Measurements from ENCODE around the gene SF3B2. TPM values are rescaled to one million over a fixed set of nuclear protein-coding genes. Genes with fewer than 3 reads are reported as not detected.
"Not testable (repeated sequence)": the region's sequence is repeated elsewhere in the genome, so short reads cannot be mapped to it uniquely, and the experiment has no call there.

The SF3B2 gene
- total RNA-seq, 1 donor from 2014 or later, result 216 TPM

- no peak for DNase-seq (ENCODE audit: low spot score, unreplicated experiment)
- H3K27me3 Mint-ChIP-seq, result no peaks in the 10 kb centered on the region
- no peaks in the 10 kb centered on the region for H3K9me3 Mint-ChIP-seq (ENCODE audit: low read depth)
- no peak overlapping the region for H3K4me3 Mint-ChIP-seq (ENCODE audit: low read depth)
- peaks cover 10% of the 10 kb centered on the region for H3K36me3 Mint-ChIP-seq (ENCODE audit: insufficient read depth)
- peaks cover 12% of the 10 kb centered on the region for H3K4me1 Mint-ChIP-seq (ENCODE audit: low read depth)
- H3K27ac Mint-ChIP-seq, result no peak overlapping the region
- no peak for TF ChIP-seq CTCF (IDR thresholded peaks at IDR 0.05; ENCODE audit: unreplicated experiment)
Measured at GRCh38 chr11:66077927-66078326, 25.8 kb downstream of the SF3B2 start.

- H3K27me3 Mint-ChIP-seq; H3K4me3 Mint-ChIP-seq (ENCODE audit: low read depth); H3K9me3 Mint-ChIP-seq (ENCODE audit: low read depth); DNase-seq (ENCODE audit: low spot score, unreplicated experiment); H3K27ac Mint-ChIP-seq; H3K36me3 Mint-ChIP-seq (ENCODE audit: insufficient read depth): not testable (repeated sequence)
- H3K4me1 Mint-ChIP-seq (ENCODE audit: low read depth), result peaks cover 23% of the 10 kb centered on the region
Measured at GRCh38 chr11:66078949-66079348, 26.8 kb downstream of the SF3B2 start.

GRCh38 chr11:66080055-66080817 is 28.1 kb downstream of the SF3B2 start:
- H3K4me3 Mint-ChIP-seq (ENCODE audit: low read depth), result no peak overlapping the region
- H3K4me1 Mint-ChIP-seq (ENCODE audit: low read depth), result peaks cover 28% of the 10 kb centered on the region
- H3K27ac Mint-ChIP-seq, result no peak overlapping the region
- no peak for TF ChIP-seq CTCF (IDR thresholded peaks at IDR 0.05; ENCODE audit: unreplicated experiment)
- DNase-seq (ENCODE audit: low spot score, unreplicated experiment), result no peak
- no peaks in the 10 kb centered on the region for H3K9me3 Mint-ChIP-seq (ENCODE audit: low read depth)
- no peaks in the 10 kb centered on the region for H3K27me3 Mint-ChIP-seq
- peaks cover 5% of the 10 kb centered on the region for H3K36me3 Mint-ChIP-seq (ENCODE audit: insufficient read depth)

GRCh38 chr11:66081505-66081904 is 29.3 kb downstream of the SF3B2 start:
- no peak overlapping the region for H3K4me3 Mint-ChIP-seq (ENCODE audit: low read depth)
- peaks cover 28% of the 10 kb centered on the region for H3K4me1 Mint-ChIP-seq (ENCODE audit: low read depth)

GRCh38 chr11:66082946-66083698 is 31.0 kb downstream of the SF3B2 start:
- Mint-ChIP-seq H3K9me3 (ENCODE audit: low read depth) (no peaks in the 10 kb centered on the region), H3K4me3 (ENCODE audit: low read depth) (no peak overlapping the region), H3K27me3 (no peaks in the 10 kb centered on the region), H3K27ac (peak overlapping the region; percentile 3), H3K4me1 (ENCODE audit: low read depth) (peaks cover 32% of the 10 kb centered on the region), H3K36me3 (ENCODE audit: insufficient read depth) (peaks cover 1% of the 10 kb centered on the region)
- no peak for TF ChIP-seq CTCF (IDR thresholded peaks at IDR 0.05; ENCODE audit: unreplicated experiment)
- no peak for DNase-seq (ENCODE audit: low spot score, unreplicated experiment)

More at GRCh38 chr11:66081505-66081904, 29.3 kb downstream of the SF3B2 start:
- no peaks in the 10 kb centered on the region for H3K27me3 Mint-ChIP-seq
- H3K27ac Mint-ChIP-seq, result no peak overlapping the region
- H3K36me3 Mint-ChIP-seq (ENCODE audit: insufficient read depth), result peaks cover 5% of the 10 kb centered on the region
- DNase-seq (ENCODE audit: low spot score, unreplicated experiment), result no peak
- no peak for TF ChIP-seq CTCF (IDR thresholded peaks at IDR 0.05; ENCODE audit: unreplicated experiment)
- no peaks in the 10 kb centered on the region for H3K9me3 Mint-ChIP-seq (ENCODE audit: low read depth)
